Measurements from ENCODE around the gene PCCA.

PCCA gene

GRCh38 chr13:100502446-100502845 is 413.6 kb downstream of the PCCA start:
- H3K27ac ChIP-seq (ENCODE audit: low read length, poor library complexity, severe bottlenecking): peak overlapping the region; percentile 25
- H3K4me1 ChIP-seq (ENCODE audit: control insufficient read depth, insufficient read depth, low read depth, low read length): peaks cover 9% of the 10 kb centered on the region
- H2BK5ac ChIP-seq (ENCODE audit: low read depth, low read length, poor library complexity, severe bottlenecking): no peak overlapping the region
- H4K8ac ChIP-seq (ENCODE audit: low read length): peak overlapping the region; percentile 56
- no peak overlapping the region for H2AFZ ChIP-seq (ENCODE audit: low read depth, low read length)
- H3K36me3 ChIP-seq (ENCODE audit: control insufficient read depth in 1 of 2, insufficient read depth in 2 of 2, low read depth in 1 of 2, low read length in 2 of 2): peaks cover 0 to 3% of the 10 kb centered on the region in 2 experiments
- H3K4ac ChIP-seq (ENCODE audit: low read depth in 1 of 2, low read length in 2 of 2): no peak overlapping the region
- peaks cover 16% of the 10 kb centered on the region for H3K79me1 ChIP-seq (replicated peaks; ENCODE audit: low read length, poor library complexity, severe bottlenecking)
- H3K14ac ChIP-seq (ENCODE audit: low read length in 2 of 2): no peak overlapping the region
- H2BK15ac ChIP-seq (ENCODE audit: low read depth, poor library complexity, severe bottlenecking): no peak overlapping the region
- no peak overlapping the region for H3K9ac ChIP-seq (ENCODE audit: low read length)
- H3K4me3 ChIP-seq (ENCODE audit: insufficient read depth in 1 of 2, low read depth in 1 of 2, low read length in 2 of 2): no peak overlapping the region
- peak overlapping the region; percentile 86 for H2AK5ac ChIP-seq (ENCODE audit: low read length, severe bottlenecking)
- H3K4me2 ChIP-seq (ENCODE audit: low read length, poor library complexity, severe bottlenecking): no peak overlapping the region
- no peaks in the 10 kb centered on the region for H3K27me3 ChIP-seq (ENCODE audit: control insufficient read depth in 1 of 2, insufficient read depth in 1 of 2, low read length in 2 of 2)
- no peak for DNase-seq
- no peak overlapping the region for H3K18ac ChIP-seq (ENCODE audit: low read depth in 1 of 2, low read length in 2 of 2)
- no peak overlapping the region for H3K23ac ChIP-seq (ENCODE audit: low read length in 2 of 2)
- H2BK120ac ChIP-seq (ENCODE audit: low read depth, low read length): no peak overlapping the region
- WGBS: 56% methylated on average over 2 of the region's 2 CpGs
- no peak overlapping the region for H4K91ac ChIP-seq (ENCODE audit: low read length)
- H2BK12ac ChIP-seq (ENCODE audit: low read length in 2 of 2): no peak overlapping the region
- no peaks in the 10 kb centered on the region for H3K9me3 ChIP-seq (ENCODE audit: control insufficient read depth, low read length)

- Histone ChIP-seq H3K9ac (ENCODE audit: low read length) (no peak overlapping the region), H4K8ac (ENCODE audit: low read length) (no peak overlapping the region), H3K79me1 (replicated peaks; ENCODE audit: low read length, poor library complexity, severe bottlenecking) (peaks cover 14% of the 10 kb centered on the region), H3K9me3 (ENCODE audit: control insufficient read depth, low read length) (no peaks in the 10 kb centered on the region), H4K91ac (ENCODE audit: low read length) (no peak overlapping the region), H3K27me3 (ENCODE audit: control insufficient read depth in 1 of 2, insufficient read depth in 1 of 2, low read length in 2 of 2) (no peaks in the 10 kb centered on the region), H2BK12ac (ENCODE audit: low read length in 2 of 2) (no peak overlapping the region), H3K27ac (ENCODE audit: low read length, poor library complexity, severe bottlenecking) (no peak overlapping the region), H2AFZ (ENCODE audit: low read depth, low read length) (no peak overlapping the region), H3K4me1 (ENCODE audit: control insufficient read depth, insufficient read depth, low read depth, low read length) (peaks cover 6% of the 10 kb centered on the region), H3K23ac (ENCODE audit: low read length in 2 of 2) (no peak overlapping the region), H3K4me2 (ENCODE audit: low read length, poor library complexity, severe bottlenecking) (no peak overlapping the region), H2BK5ac (ENCODE audit: low read depth, low read length, poor library complexity, severe bottlenecking) (no peak overlapping the region), H3K4me3 (ENCODE audit: insufficient read depth in 1 of 2, low read depth in 1 of 2, low read length in 2 of 2) (no peak overlapping the region), H3K4ac (ENCODE audit: low read depth in 1 of 2, low read length in 2 of 2) (no peak overlapping the region), H2BK15ac (ENCODE audit: low read depth, poor library complexity, severe bottlenecking) (no peak overlapping the region), H3K36me3 (ENCODE audit: control insufficient read depth in 1 of 2, insufficient read depth in 2 of 2, low read depth in 1 of 2, low read length in 2 of 2) (peaks cover 0 to 3% of the 10 kb centered on the region in 2 experiments), H2AK5ac (ENCODE audit: low read length, severe bottlenecking) (no peak overlapping the region), H2BK120ac (ENCODE audit: low read depth, low read length) (no peak overlapping the region), H3K18ac (ENCODE audit: low read depth in 1 of 2, low read length in 2 of 2) (no peak overlapping the region), H3K14ac (ENCODE audit: low read length in 2 of 2) (no peak overlapping the region)
- DNase-seq: no peak
- 99% methylated on average over 3 of the region's 3 CpGs for WGBS
Observed at GRCh38 chr13:100503622-100504021, 414.7 kb downstream of the PCCA start.

GRCh38 chr13:100506154-100506553 is 417.3 kb downstream of the PCCA start:
- WGBS: 90% methylated on average over 14 of the region's 15 CpGs
- no peak overlapping the region for H4K8ac ChIP-seq (ENCODE audit: low read length)
- no peak for DNase-seq

GRCh38 chr13:100506600-100507422 is 417.9 kb downstream of the PCCA start:
- Histone ChIP-seq H2BK15ac (ENCODE audit: low read depth, poor library complexity, severe bottlenecking) (no peak overlapping the region), H3K9me3 (ENCODE audit: control insufficient read depth, low read length) (no peaks in the 10 kb centered on the region), H2BK5ac (ENCODE audit: low read depth, low read length, poor library complexity, severe bottlenecking) (no peak overlapping the region)

More at GRCh38 chr13:100506154-100506553, 417.3 kb downstream of the PCCA start:
- H2BK120ac ChIP-seq (ENCODE audit: low read depth, low read length): no peak overlapping the region
- H3K4me1 ChIP-seq (ENCODE audit: control insufficient read depth, insufficient read depth, low read depth, low read length): peaks cover 8% of the 10 kb centered on the region
- H3K14ac ChIP-seq (ENCODE audit: low read length in 2 of 2): no peak overlapping the region
- no peaks in the 10 kb centered on the region for H3K9me3 ChIP-seq (ENCODE audit: control insufficient read depth, low read length)
- no peak overlapping the region for H2AK5ac ChIP-seq (ENCODE audit: low read length, severe bottlenecking)
- H2BK5ac ChIP-seq (ENCODE audit: low read depth, low read length, poor library complexity, severe bottlenecking): no peak overlapping the region
- peaks cover 22% of the 10 kb centered on the region for H3K79me1 ChIP-seq (replicated peaks; ENCODE audit: low read length, poor library complexity, severe bottlenecking)
- no peak overlapping the region for H3K27ac ChIP-seq (ENCODE audit: low read length, poor library complexity, severe bottlenecking)
- no peak overlapping the region for H2BK12ac ChIP-seq (ENCODE audit: low read length in 2 of 2)
- H3K4ac ChIP-seq (ENCODE audit: low read depth in 1 of 2, low read length in 2 of 2): no peak overlapping the region
- no peak overlapping the region for H2AFZ ChIP-seq (ENCODE audit: low read depth, low read length)
- no peak overlapping the region for H3K4me2 ChIP-seq (ENCODE audit: low read length, poor library complexity, severe bottlenecking)
- H3K27me3 ChIP-seq (ENCODE audit: control insufficient read depth in 1 of 2, insufficient read depth in 1 of 2, low read length in 2 of 2): no peaks in the 10 kb centered on the region
- H2BK15ac ChIP-seq (ENCODE audit: low read depth, poor library complexity, severe bottlenecking): no peak overlapping the region
- H3K9ac ChIP-seq (ENCODE audit: low read length): no peak overlapping the region
- no peak overlapping the region for H4K91ac ChIP-seq (ENCODE audit: low read length)
- no peak overlapping the region for H3K23ac ChIP-seq (ENCODE audit: low read length in 2 of 2)
- H3K4me3 ChIP-seq (ENCODE audit: insufficient read depth in 1 of 2, low read depth in 1 of 2, low read length in 2 of 2): no peak overlapping the region
- H3K36me3 ChIP-seq (ENCODE audit: control insufficient read depth in 1 of 2, insufficient read depth in 2 of 2, low read depth in 1 of 2, low read length in 2 of 2): peaks cover 0 to 3% of the 10 kb centered on the region in 2 experiments
- H3K18ac ChIP-seq (ENCODE audit: low read depth in 1 of 2, low read length in 2 of 2): peak overlapping the region in 1 of 2 experiments; percentile 18

More at GRCh38 chr13:100506600-100507422, 417.9 kb downstream of the PCCA start:
- 100% methylated on average over 2 of the region's 9 CpGs for WGBS
- Histone ChIP-seq H3K27me3 (ENCODE audit: control insufficient read depth in 1 of 2, insufficient read depth in 1 of 2, low read length in 2 of 2) (no peaks in the 10 kb centered on the region), H3K4me2 (ENCODE audit: low read length, poor library complexity, severe bottlenecking) (no peak overlapping the region), H2AFZ (ENCODE audit: low read depth, low read length) (no peak overlapping the region), H3K18ac (ENCODE audit: low read depth in 1 of 2, low read length in 2 of 2) (no peak overlapping the region), H4K8ac (ENCODE audit: low read length) (no peak overlapping the region), H2BK12ac (ENCODE audit: low read length in 2 of 2) (no peak overlapping the region), H3K14ac (ENCODE audit: low read length in 2 of 2) (no peak overlapping the region), H3K9ac (ENCODE audit: low read length) (no peak overlapping the region), H3K23ac (ENCODE audit: low read length in 2 of 2) (no peak overlapping the region), H4K91ac (ENCODE audit: low read length) (no peak overlapping the region), H2BK120ac (ENCODE audit: low read depth, low read length) (no peak overlapping the region), H3K4me3 (ENCODE audit: insufficient read depth in 1 of 2, low read depth in 1 of 2, low read length in 2 of 2) (no peak overlapping the region), H3K79me1 (replicated peaks; ENCODE audit: low read length, poor library complexity, severe bottlenecking) (peaks cover 26% of the 10 kb centered on the region), H3K27ac (ENCODE audit: low read length, poor library complexity, severe bottlenecking) (no peak overlapping the region), H3K4ac (ENCODE audit: low read depth in 1 of 2, low read length in 2 of 2) (no peak overlapping the region), H3K36me3 (ENCODE audit: control insufficient read depth in 1 of 2, insufficient read depth in 2 of 2, low read depth in 1 of 2, low read length in 2 of 2) (peaks cover 0 to 3% of the 10 kb centered on the region in 2 experiments), H2AK5ac (ENCODE audit: low read length, severe bottlenecking) (no peak overlapping the region), H3K4me1 (ENCODE audit: control insufficient read depth, insufficient read depth, low read depth, low read length) (peaks cover 9% of the 10 kb centered on the region)
- no peak for DNase-seq

Data from mesenchymal stem cell (in vitro differentiated cells and primary cell).